ENCODE data around the gene RNF227.
"Not testable (repeated sequence)": the region's sequence is repeated elsewhere in the genome, so short reads cannot be mapped to it uniquely, and the experiment has no call there.

RNF227 gene

GRCh38 chr17:7915611-7916384 lies at the start of gene RNF227:
Gene RNF227 (minus strand): TSS chr17:7916289. CDS start chr17:7916195, 94 bp downstream.
- peak; percentile 89 for DNase-seq

GRCh38 chr17:7961421-7961820 lies 45.3 kb upstream of the RNF227 start:
- DNase-seq, result no peak

- no peak for DNase-seq
Observed at GRCh38 chr17:7959503-7960253, 43.6 kb upstream of the RNF227 start.

- DNase-seq, result no peak
Observed at GRCh38 chr17:7956228-7956965, 40.3 kb upstream of the RNF227 start.

- no peak for DNase-seq
Observed at GRCh38 chr17:7955414-7956227, 39.5 kb upstream of the RNF227 start.

- not testable (repeated sequence) for DNase-seq
Observed at GRCh38 chr17:7953266-7953665, 37.2 kb upstream of the RNF227 start.

- no peak for DNase-seq
Observed at GRCh38 chr17:7951143-7951792, 35.2 kb upstream of the RNF227 start.

GRCh38 chr17:7950578-7950977 lies 34.5 kb upstream of the RNF227 start:
- DNase-seq, result no peak

- no peak for DNase-seq
Observed at GRCh38 chr17:7947651-7948050, 31.6 kb upstream of the RNF227 start.

GRCh38 chr17:7946441-7946840 lies 30.4 kb upstream of the RNF227 start:
- DNase-seq, result no peak

- DNase-seq, result no peak
Observed at GRCh38 chr17:7945651-7946050, 29.6 kb upstream of the RNF227 start.

- no peak for DNase-seq
Observed at GRCh38 chr17:7944326-7944725, 28.2 kb upstream of the RNF227 start.

- DNase-seq, result no peak
Observed at GRCh38 chr17:7943291-7943690, 27.2 kb upstream of the RNF227 start.

- no peak for DNase-seq
Observed at GRCh38 chr17:7940743-7941142, 24.7 kb upstream of the RNF227 start.

GRCh38 chr17:7940034-7940433 lies 23.9 kb upstream of the RNF227 start:
- no peak for DNase-seq

- DNase-seq, result no peak
Observed at GRCh38 chr17:7935859-7936258, 19.8 kb upstream of the RNF227 start.

- DNase-seq, result peak; percentile 75
Observed at GRCh38 chr17:7932949-7933348, 16.9 kb upstream of the RNF227 start.

- peak; percentile 23 for DNase-seq
Observed at GRCh38 chr17:7932483-7932891, 16.4 kb upstream of the RNF227 start.

GRCh38 chr17:7931709-7932482 lies 15.8 kb upstream of the RNF227 start, which contains the start of the genes CNTROB and TRAPPC1:
Gene CNTROB (plus strand): TSS chr17:7932206. CDS start chr17:7933080, 874 bp downstream.
Gene TRAPPC1 (minus strand): TSS chr17:7931946. CDS start chr17:7931829, 117 bp downstream.
- DNase-seq, result peak; percentile 100

GRCh38 chr17:7930841-7931631 lies 14.9 kb upstream of the RNF227 start:
- DNase-seq, result no peak
